NCI-H2107 (cell line): ENCODE results near the gene INPP1.
A peak's percentile ranks its signal among the peaks of the same experiment; 100 is the strongest.

Experiments
- DNase-seq: peaks from one replicate; lab custom pipeline; 2025; lab: John Stamatoyannopoulos, UW

Gene INPP1

DNA sequence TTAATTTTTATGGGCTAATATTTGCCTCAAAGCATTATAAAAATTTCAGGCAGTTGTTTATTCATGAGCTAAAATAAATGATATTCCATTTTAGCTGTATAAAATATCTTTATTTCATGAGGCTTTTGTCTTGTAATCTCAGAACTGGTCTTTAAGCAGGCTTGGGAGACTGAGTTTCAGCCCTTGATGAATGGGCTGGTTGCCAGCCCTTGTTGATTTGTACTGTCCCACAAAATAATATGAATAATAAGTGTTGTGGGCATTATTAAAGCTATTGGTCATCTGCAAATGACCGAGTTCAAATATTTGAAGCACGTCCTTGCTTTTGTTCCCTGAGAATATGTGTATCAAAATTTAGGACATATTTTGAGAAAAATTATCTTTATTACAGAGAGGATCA lies 18.2 kb downstream of the INPP1 start:
- DNase-seq: no peak

- DNase-seq: no peak
Observed at GRCh38 chr2:190362894-190363293, 19.5 kb downstream of the INPP1 start.

DNA sequence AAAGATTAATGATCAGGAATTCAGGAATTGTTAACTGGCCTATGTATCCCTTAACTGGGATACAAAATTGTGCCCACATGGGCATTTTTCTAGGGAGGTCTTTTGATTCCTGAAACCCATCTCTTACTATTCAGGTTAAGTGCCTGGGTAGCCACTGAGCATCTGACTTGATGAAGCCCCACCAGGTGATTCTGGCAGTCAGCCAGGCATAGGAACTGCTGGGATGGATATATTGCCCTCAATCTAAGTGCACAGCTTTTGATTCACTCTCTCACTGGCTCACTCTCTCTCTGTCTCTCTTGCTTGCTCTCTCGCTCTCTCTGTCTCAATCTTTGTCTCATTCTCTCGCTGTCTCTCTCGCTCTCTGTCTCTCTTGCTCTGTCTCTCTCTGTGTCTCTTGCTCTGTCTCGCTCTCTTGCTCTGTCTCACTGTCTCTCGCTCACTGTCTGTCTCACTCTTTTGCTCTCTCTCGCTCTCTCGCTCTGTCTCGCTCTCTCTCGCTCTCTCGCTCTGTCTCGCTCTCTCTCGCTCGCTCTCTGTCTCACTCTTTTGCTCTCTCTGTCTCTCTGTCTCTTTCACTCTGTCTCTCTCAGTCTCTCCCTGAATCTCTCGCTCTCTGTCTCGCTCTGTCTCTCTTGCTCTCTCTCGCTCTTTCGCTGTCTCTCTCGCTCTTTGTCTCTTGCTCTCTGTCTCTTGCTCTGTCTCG lies 22.3 kb downstream of the INPP1 start:
- no peak for DNase-seq

DNA sequence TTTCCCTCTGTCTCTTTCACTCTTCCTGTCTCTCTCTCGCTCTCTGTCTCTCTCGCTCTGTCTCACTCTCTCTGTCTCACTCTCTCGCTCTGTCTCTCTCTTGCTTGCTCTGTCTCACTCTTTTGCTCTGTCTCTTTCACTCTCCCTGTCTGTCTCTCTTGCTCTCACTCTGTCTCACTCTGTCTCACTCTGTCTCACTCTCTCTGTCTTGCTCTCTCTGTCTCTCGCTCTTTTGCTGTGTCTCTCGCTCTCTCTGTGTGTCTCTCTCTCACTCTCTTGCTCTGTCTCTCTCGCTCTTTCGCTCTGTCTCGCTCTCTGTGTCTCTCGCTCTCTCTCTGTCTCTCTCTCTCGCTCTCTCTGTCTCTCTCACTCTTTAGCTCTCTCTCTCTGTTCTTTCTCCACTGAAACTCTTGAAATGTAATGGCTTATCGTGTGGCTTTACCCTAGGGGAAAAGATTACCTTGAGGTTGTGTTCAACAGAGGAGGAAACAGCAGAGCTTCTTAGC lies 22.9 kb downstream of the INPP1 start:
- no peak for DNase-seq

GRCh38 chr2:190367091-190367490 lies 23.7 kb downstream of the INPP1 start:
- DNase-seq: no peak

DNA sequence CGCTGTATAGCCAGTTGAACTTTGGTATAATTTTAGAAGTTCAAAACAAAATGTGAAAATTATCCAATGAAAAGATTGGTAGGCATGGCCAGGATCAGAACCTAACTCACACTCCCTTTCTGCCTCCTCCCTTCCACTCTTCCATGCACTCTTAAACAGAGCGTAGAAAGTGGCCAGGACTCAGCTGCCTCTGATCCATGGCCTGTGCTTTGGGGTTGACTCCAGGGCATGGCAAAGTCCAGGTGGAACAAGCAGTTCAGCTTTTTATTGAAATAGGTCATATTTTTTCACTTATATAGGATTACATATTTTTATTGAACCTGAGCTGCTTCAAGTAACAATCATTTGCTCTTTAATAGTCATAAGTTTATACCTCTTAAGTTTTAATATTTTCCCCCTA lies 26.2 kb downstream of the INPP1 start:
- no peak for DNase-seq

DNA sequence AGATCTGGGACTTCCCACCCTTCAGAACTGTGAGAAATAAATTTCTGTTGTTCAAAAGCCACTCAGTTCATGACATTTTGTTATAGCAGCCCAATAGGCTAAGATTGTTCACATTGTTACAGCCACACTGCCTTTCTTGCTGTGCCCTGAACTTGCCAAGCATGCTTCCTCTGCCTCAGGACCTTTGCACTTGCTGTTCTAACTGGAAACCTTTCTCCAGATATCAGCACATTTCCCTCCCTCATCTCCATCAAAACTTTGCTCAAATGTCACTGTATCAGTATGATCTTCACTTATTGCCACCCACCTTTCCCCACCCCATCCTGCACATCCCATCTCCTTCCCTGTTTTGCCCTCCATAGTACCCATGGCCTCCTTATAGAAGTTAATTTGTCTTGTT lies 32.7 kb downstream of the INPP1 start:
- no peak for DNase-seq

GRCh38 chr2:190376591-190377245 lies 33.3 kb downstream of the INPP1 start:
- no peak for DNase-seq

GRCh38 chr2:190378880-190379237 lies 35.5 kb downstream of the INPP1 start:
- no peak for DNase-seq

DNA sequence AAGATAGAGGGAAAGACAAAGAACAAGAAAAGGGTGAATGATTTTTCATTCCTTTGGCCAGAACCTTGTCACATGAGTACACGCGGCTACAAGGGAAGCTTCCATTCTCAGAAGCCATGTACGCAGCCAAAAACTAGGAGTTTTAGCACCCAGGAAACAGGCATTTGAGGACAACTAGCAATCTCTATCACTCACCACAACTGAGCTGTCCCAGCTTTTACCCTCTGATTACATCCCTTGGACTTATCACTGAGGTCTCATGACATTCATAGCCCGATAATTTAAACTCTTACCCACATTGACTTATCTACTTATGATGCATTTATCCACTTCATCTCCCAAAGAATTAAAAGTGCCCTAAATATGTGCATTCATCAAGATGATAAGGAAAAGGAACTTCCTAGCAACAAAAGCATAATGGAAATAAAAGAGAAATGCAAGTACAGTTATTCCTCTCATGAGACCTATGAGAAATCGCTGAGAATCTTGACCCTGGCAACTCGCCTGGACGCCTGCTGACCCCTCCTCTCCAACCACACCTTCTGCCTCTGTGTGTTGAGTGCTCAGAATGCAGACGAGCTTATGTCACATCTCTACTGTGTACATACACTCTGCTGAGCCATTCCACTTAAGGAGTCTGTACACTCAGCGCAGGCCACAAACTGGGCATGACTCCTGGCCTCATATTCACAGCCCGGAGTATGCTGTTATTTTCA lies 36.0 kb downstream of the INPP1 start:
- DNase-seq: no peak

- no peak for DNase-seq
Observed at GRCh38 chr2:190380962-190381412, 37.6 kb downstream of the INPP1 start.

DNA sequence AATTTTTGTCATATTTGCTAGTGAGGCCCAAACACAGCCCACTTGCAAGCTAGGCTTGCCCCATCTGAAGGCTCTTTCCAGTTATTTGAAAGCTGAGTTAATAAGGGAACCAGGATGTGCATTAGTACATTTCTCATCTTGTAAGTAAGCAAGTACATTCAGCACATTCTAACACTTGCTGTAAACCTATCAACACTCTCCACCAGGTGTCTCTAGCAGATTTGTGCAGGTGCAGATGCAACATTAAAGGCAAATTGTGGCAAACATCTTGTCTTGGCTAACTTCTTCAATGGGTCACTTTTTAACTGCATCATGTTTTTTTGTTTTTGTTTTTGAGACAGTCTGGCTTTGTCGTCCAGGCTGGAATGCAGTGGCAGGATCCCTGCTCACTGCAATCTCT lies 39.5 kb downstream of the INPP1 start:
- DNase-seq: peak; percentile 40

- DNase-seq: no peak
Observed at GRCh38 chr2:190387422-190387821, 44.0 kb downstream of the INPP1 start.

GRCh38 chr2:190396271-190396670 lies 52.9 kb downstream of the INPP1 start:
- no peak for DNase-seq

- no peak for DNase-seq
Observed at GRCh38 chr2:190402986-190403603, 59.7 kb downstream of the INPP1 start.

DNA sequence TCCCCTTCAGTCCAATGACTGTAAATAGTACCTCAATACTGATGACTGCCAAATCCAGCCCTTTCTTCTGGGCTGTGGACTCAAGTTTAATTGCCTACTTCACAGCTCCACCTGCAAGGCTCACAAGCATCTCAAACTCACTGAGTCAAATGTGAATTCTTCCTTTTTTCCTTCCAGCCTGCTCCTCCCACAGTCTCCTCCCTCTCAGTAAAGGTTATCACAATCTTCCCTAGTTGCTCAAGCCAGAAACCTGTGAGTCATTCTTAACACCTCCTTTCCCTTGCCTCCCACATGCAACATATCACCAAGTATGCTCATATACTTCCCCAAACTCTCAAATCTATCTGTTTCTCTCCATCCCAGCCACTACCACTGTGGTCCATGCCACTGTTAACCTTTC lies 61.1 kb downstream of the INPP1 start:
- DNase-seq: no peak

GRCh38 chr2:190405070-190405469 lies 61.7 kb downstream of the INPP1 start:
- no peak for DNase-seq

- no peak for DNase-seq
Observed at GRCh38 chr2:190405995-190406394, 62.6 kb downstream of the INPP1 start.

GRCh38 chr2:190406805-190407204 lies 63.4 kb downstream of the INPP1 start:
- DNase-seq: no peak

DNA sequence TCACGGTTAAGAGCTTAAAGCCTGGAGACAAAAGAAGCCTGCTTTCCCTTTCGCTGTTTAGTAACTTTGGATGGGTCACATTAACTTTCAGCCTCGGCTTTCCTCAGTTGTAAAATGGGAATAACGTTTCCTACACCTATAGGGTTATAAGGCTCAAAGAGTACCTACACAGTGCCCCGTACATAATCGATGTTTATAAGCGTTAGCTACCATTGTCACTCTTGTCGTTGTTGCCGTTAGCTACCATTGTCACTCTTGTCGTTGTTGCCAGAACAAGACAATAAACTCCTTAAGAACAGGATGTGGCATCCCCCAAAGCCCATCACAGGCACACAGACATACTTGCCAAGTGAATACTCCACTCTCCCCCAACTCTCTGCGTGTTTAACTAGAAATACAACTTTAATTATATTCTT lies 63.9 kb downstream of the INPP1 start:
- DNase-seq: no peak

DNA sequence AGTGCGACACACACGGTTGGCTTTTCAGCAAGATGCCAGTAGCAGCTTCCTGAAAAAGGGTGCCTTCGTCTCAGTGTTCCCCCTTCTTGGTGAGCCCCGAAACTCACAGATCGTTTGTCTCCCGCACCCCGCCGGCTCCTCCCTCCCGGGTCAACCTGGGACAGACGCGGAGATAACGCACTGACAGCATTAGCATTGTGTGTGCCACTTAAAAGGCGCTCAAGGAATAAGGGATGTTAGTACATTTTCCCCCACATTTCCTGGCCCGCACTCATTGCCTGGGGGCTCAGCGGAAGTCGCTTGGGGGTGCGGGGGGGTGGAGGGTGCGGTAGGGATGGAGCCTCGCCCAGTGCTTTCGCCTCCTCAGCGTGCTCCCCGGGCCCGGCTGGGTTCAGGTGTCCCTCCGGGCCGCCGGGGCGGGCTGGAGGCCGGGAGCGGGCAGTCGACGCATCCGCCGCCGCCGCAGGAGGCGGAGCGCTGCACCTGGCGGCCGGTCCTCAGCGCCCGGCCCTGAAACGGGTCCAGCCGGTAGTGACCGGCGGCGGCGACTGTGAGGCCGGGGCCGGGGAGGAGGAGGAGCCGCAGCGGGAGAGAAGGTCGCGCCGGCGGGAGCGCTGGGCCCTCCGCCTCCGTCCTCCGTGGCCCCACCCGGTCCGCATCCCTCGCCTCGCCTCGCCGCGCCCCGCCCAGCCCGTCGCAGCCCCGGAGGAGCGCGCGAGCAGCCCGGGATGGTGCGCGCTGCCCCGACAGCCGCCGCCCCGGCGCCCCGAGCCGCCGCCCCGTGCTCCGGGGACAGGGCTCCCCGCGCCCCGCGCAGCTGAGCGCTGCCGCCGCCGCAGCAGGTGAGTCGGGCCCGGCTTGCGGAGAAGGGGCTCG lies 64.5 kb downstream of the INPP1 start, which contains the start of gene MFSD6:
TSS of gene MFSD6 (plus strand) at position 694 of the 876 bp plus-strand sequence. CDS start 27,675 bp downstream, outside the sequence.
- DNase-seq: peak; percentile 22
